Ramos (cell line): Measurements from ENCODE around the gene MLH1.
"Not testable (repeated sequence)": the region's sequence is repeated elsewhere in the genome, so short reads cannot be mapped to it uniquely, and the experiment has no call there.

ENCODE experiments used
- in situ Hi-C: fragments of 300-500 bp; cut with MboI; formaldehyde crosslinking; loops from one replicate; pipeline ENCODE4 v1.14.3; 2022; ENCODE audit warnings: low sequenced_read_pairs; ENCODE audit not compliant: unreplicated experiment

The MLH1 gene

DNA sequence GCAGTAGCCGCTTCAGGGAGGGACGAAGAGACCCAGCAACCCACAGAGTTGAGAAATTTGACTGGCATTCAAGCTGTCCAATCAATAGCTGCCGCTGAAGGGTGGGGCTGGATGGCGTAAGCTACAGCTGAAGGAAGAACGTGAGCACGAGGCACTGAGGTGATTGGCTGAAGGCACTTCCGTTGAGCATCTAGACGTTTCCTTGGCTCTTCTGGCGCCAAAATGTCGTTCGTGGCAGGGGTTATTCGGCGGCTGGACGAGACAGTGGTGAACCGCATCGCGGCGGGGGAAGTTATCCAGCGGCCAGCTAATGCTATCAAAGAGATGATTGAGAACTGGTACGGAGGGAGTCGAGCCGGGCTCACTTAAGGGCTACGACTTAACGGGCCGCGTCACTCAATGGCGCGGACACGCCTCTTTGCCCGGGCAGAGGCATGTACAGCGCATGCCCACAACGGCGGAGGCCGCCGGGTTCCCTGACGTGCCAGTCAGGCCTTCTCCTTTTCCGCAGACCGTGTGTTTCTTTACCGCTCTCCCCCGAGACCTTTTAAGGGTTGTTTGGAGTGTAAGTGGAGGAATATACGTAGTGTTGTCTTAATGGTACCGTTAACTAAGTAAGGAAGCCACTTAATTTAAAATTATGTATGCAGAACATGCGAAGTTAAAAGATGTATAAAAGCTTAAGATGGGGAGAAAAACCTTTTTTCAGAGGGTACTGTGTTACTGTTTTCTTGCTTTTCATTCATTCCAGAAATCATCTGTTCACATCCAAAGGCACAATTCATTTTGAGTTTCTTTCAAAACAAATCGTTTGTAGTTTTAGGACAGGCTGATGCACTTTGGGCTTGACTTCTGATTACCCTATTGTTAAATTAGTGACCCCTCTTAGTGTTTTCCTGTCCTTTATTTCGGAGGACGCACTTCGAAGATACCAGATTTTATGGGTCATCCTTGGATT, at the start of gene MLH1:
Gene MLH1 (plus strand): TSS at position 193 of the 958 bp plus-strand sequence. CDS start 30 bp downstream, at position 223.
- in situ Hi-C loops = no loop called here

DNA sequence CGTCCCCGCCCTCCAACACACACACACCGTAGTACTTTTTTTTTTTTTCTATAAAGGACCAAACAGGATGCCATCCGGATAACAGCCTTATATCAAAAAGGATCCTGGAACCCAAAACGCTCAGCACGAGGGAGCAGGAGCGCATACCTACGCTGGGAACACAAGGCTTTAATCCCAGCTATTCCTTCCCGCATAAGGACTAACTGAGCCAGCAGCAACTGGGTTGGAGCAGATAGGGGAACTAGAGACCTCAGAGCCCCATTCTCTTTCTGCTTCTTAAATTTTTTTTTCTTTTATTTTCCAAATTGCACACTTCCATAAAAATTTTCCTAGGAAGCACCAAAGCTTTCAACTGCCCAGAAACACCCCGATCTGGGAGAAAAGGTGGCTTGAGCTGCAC, 49.7 kb upstream of the MLH1 start:
- in situ Hi-C loops = no loop called here

DNA sequence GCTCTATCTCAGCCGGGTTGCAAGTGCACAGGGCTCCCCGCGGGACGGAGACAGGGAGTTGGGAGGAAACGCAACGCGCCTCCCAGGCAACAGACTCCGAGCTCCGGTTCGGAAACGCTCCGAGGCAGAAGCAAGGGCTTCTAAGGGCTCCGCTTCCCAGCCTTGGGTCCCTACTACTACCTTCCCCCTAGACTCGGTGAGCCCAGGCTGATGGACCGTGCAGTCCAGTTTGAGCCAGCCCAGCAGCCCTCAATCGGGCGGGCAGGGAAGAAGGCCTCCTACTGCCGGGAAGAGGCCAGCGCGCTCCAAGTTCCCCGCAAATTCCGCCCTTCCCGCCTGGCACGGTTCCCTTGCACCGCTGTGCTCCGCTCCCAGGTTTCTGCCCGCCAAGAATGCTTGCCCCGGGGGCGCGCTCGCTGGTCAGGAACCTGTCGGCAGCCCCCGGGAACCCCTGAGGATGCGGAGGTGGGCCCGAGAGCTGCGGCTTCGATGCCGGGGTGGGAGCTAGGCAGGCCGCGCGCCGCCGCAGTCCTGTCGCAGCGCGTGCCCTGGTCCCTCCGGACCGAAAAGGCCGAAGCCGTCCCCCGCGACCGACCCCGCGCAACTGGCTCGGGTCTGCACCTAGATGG, 49.2 kb upstream of the MLH1 start:
- in situ Hi-C loops = no loop called here

DNA sequence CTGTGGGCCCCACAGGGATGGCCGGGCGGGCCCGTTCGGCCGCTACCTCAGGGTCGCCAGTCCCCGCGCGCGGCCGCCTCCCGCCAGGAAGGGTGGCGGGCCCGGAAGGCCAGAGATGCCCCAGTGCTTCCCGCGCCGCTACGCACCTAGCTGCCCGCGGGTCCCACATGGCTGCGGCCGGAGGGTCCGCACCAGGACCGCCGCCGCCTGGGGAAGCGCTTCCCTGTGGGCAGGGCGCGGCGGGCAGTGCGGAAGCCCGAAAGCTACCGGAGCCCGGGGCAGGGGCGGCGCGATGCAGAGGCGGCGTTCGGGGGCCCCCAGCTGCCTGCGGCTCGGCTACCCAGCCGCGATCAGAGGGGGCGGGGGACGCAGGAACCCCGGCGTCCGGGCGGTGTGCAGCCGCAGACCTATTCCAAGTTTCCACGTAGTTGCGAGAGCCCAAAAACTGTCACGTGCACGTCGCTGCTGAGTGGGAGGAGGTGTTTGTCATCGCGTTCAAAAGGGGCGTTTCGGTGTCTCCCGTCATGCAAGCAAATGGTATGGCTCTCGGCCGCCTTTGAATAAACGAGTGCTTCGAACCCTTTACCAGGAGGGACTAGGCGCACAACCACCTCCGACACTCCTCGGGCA, 48.6 kb upstream of the MLH1 start, which contains the start of gene TRANK1:
Gene TRANK1 (minus strand): TSS at position 414 of the 630 bp plus-strand sequence. CDS start 245 bp downstream, at position 169.
- in situ Hi-C loops = no loop called here

DNA sequence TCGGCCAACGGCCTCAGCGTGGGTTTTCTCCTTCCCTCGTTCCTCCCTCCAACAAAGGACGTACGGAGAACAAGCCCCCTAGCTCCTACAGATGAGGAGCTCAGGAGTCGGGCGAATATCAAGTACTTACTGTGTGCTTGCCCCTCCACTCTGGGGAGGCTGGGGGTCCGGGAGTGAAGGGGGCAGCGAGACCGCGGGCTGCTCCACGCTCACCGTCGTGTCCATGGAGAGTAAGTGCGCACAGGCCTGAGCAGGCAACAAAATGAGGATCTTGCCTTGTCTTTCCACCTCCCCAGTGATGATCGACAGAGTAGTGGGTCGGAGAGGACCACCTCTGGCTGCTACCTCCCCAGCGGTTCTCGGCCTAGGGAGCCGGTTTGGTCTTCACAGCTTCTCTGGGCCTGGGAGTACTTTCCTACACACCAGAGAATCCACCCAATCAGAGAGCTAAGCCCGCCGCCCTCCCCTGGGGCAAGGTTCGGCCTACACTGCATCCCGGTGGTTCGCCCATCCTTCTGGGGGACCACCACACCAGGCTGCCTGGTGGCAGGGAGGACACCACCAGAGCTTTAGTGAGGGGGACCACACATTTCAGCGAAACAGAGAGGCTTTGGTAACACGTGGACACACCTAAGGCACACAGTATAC, 47.9 kb upstream of the MLH1 start:
- in situ Hi-C loops = no loop called here

DNA sequence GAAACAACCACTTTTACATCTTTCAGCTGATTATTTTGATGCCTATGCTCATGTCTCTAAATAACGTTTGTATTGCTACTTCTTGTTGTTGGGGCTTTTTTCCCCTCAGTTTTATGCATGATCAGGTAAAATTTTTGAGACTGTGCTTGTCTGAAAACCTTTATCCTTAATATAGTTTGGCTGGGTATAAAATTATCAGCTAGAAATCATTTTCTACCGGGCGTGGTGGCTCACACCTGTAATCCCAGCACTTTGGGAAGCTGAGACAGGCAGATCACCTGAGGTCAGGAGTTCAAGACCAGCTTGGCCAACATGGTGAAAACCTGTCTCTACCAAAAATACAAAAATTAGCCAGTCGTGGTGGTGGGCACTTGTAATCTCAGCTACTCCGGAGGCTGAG, 45.5 kb upstream of the MLH1 start:
- in situ Hi-C loops = not testable (repeated sequence)

DNA sequence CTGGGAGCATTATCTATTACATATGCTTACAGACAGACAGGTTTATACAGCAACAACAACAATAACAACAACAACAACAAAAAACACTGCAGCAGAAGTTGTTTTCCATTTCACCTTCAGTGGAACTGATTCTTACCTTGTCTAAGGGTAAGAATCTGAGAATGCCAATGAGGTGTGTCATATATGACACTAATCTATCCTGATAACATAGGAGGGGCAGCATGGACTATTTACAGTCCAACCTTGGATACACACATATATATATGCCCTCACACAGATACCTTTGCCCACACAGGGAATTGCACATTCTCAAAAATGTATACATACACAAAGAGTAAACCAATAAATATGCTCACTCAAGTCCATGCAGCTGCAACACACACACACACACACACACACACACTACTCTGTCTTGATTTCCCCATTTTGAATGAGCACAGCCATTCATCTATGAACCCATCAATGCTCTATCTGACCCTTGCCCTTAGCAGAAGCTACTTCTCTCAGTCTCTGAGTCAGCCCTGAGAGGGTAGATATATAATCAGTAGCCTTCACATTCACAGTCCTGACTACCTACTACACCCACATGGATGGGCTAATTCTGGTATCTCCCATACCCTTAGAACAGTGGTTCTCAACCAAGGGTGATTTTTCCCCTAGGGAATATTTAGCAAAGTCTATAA, 38.7 kb upstream of the MLH1 start:
- in situ Hi-C loops = no loop called here

DNA sequence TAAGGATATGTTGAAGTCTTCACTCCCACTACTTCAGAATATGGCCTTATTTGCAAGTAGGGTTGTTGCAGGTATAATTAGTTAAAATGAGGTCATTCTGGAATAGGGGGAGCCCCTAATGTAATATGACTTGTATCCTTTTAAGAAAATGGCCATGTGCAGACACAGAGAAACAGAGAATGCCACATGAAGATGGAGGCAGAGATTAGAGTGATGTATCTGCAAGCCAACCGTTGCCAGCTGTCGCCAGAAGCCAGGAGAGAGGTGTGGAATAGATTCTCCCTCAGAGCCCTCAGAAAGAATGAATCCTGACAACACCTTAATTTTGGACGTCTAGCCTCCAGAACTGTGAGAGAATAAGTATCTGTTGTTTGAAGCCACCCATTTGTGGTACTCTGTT, 37.2 kb upstream of the MLH1 start:
- in situ Hi-C loops = no loop called here

DNA sequence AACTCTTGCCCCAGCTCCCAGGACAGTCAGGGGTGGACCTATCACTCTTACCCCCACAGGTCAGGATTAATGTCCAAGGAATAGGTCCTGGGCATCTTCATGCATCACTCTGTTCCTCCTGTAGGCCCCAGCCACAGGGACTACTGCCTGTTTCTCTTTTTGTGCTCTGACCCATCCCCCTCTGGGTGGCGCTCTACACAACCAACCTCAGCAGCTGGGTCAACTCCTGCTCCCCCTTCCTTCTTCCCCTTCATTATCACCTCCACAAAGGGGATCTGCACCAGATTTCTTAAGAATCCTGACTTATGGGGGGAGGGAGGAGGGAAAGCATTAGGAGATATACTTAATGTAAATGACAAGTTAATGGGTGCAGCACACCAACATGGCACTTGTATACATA, 36.3 kb upstream of the MLH1 start:
- in situ Hi-C loops = no loop called here

DNA sequence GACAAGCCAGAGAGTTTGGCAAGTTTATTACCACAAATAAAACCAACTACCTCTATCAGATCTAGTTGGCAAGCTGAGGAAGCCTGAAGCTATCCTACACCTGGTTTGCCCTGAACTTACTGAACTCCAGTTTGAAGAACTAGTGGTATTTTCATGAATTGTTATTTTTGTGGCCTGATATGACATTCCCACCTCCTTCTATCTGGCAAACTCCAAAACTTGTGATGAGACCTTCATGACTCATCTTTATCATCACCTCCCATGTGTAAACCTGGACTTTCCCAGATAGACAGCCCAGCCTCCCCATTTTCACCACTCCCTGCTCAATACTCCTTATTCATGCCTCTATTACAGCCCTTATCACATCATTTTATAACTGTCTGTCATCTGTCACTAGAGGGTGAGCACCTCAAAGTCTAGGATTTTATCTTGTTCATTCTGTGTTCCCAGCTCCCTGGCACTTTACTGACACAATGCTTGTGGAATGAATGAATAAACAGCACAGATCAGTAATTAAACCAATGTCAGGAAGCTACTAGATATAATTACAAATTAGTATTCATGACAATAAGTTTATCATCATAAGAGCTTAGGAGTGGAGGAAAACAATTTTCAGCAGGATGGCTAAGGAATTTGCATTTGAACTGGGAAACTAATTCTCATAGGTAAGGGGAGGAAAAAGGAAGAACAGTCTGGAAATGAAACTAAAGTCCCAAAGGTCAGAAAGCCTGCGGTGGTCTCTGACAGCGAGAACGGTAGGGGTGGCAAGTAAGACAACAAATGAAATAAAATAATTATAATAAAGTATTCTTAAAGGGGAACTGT, 35.2 kb upstream of the MLH1 start:
- in situ Hi-C loops = no loop called here

DNA sequence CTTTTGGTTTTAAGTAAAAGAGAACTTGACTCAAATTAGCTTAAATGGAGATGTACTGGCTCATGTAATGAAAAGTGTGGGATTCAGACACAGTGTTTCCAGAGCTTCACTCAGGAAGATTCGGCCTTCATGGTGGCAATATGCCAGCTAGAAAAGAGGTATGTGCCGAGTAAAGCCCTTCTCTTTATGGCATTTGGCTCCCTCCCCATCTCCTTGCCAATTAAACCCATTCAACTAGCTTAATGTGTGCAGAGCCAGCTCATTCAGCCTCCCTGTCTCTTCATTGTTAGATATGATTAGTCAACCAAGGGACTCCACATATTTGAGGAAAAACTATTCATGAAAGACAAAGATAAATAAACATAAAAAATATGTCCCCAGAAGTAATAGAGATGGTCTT, 33.5 kb upstream of the MLH1 start:
- in situ Hi-C loops = loop anchor here (10.0 kb wide), 1 partner anchor 225 kb away; no protein-coding TSS in a partner anchor

DNA sequence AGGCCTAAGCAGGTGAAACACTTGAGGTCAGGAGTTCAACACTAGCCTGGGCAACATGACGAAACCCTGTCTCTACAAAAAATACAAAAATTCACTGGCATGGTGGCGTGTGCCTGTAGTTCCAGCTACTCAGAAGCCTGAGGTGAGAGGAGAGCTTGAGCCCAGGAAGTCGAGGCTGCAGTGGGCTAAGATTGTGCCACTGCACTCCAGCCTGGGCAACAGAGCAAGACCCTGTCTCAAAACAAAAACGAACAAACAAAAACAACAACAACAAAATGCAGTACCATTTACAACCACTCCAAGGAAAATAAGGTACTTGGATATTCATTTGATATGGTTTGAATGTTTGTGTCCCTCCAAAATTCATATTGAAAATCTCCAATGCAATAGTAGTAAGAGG, 32.8 kb upstream of the MLH1 start:
- in situ Hi-C loops = loop anchor here (10.0 kb wide), 1 partner anchor 226 kb away; no protein-coding TSS in a partner anchor

DNA sequence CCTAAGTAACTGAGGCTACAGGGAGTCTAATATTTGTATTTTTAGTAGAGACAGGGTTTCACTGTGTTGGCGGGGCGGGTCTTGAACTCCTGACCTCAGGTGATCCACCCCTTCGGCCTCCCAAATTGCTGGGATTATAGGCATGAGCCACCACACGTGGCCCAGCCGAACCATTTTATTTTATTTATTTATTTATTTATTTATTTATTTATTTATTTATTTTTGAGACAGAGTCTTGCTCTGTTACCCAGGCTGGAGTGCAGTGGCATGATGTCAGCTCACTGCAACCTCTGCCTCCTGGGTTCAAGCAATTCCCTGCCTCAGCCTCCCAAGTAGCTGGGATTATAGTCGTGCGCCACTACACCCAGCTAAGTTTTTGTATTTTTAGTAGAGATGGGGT, 30.3 kb upstream of the MLH1 start:
- in situ Hi-C loops = loop anchor here (10.0 kb wide), 1 partner anchor 228 kb away; no protein-coding TSS in a partner anchor

DNA sequence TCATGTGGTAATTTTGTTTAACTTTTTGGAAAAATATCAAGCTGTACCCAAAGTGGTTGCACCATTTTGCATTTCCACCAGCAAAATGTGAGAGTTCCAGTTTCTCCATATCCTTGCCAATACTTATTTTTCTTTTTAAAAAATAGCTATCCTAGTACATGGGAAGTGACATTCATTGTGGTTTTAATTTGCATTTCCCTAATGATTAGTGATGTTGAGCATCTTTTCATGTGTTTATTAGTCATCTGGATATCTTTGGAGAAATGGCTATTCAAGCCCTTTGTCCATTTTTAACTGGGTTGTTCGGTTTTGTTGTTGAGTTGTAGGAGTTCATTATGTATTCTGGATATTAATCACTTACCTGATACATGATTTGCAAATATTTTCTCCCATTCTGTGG, 29.0 kb upstream of the MLH1 start:
- in situ Hi-C loops = loop anchor here (10.0 kb wide), 1 partner anchor 230 kb away; no protein-coding TSS in a partner anchor

DNA sequence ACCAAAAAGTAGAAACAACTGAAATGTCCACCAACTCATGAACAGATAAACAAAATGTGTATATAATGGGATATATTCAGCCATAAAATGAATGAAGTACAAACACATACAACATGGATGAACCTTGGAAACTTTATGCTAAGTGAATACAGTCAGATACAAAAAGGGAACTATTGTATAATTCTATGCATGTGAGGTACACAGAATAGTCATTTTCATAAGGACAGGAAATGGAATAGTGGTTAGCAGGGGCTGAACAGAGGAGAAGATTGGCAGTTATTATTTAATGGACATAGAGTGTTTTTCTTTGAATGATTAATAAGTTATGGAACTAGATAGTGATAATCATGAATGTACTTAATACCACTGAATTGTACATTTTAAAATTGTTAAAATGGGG, 28.5 kb upstream of the MLH1 start:
- in situ Hi-C loops = loop anchor here (10.0 kb wide), 1 partner anchor 230 kb away; no protein-coding TSS in a partner anchor

DNA sequence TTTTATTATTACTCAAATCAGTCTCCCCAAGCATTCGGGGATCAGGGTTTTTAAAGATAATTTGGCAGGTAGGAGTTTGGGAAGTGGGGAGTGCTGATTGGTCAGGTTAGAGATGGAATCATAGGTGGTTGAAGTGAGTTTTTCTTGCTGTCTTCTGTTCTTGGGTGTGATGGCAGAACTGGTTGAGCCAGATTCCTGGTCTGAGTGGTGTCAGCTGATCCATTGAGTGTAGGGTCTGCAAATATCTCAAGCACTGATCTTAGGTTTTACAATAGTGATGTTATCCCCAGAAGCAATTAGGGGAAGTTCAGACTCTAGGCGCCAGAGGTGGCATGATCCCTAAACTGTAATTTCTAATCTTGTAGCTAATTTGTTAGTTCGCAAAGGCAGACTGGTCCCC, 27.9 kb upstream of the MLH1 start:
- in situ Hi-C loops = loop anchor here (10.0 kb wide), 1 partner anchor 231 kb away; no protein-coding TSS in a partner anchor

DNA sequence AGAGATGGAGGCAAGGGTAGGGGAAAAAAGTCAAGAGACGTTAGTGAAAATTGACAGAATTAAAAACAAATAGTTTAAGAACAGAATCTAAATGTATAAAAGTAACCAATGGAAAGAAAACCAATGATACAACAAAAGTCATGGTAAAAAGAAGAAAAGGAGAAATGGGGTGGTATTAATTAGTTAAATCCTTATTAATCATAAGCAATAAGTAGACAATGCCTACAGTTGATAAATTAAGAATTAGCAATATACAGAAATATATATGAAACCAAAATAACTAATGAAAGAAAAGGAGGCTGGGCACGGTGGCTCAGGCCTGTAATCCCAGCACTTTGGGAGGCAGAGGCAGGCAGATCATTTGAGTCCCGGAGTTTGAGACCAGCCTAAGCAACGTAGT, 24.2 kb upstream of the MLH1 start:
- in situ Hi-C loops = loop anchor here (10.0 kb wide), 1 partner anchor 234 kb away; no protein-coding TSS in a partner anchor
